ENCODE results near the gene IRS2.

IRS2 gene

DNA sequence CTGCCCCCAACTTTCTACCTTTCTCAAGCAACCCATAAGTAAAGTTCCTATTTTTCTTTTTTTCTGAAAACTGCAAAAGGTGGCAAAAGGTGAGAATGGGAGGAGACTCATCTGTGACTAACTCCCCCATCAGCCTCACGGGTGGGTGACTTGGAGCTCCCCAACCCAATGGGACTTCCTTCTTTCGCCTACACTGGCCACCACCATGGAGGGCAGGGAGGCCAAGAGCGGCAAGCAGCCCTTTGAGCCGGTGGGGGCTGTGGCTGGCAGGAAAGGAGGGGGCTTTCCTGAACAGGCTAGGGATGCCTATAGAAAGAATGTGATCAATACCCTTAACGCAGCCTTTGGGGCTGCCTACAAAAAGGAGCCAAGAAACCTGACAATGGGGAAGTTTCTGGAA is 16.5 kb downstream of the IRS2 start:
- Histone ChIP-seq H3K9ac (ENCODE audit: insufficient read length) (no peak overlapping the region), H3K36me3 (ENCODE audit: insufficient read depth, low read length) (peaks cover 85% of the 10 kb centered on the region), H3K9me3 (ENCODE audit: low read depth, low read length) (no peaks in the 10 kb centered on the region), H3K4me3 (peak overlapping the region; percentile 45), H3K27ac (peak overlapping the region; percentile 43)
- TF ChIP-seq POLR2AphosphoS5 (IDR thresholded peaks at IDR 0.05; ENCODE audit: borderline replicate concordance, low read depth, low read length) (no peak), FOXP2 (optimal IDR thresholded peaks at IDR 0.05; ENCODE audit: control extremely low read depth, extremely low read length, insufficient read depth) (no peak)
- no peak for DNase-seq (ENCODE audit: low read depth, low spot score)

DNA sequence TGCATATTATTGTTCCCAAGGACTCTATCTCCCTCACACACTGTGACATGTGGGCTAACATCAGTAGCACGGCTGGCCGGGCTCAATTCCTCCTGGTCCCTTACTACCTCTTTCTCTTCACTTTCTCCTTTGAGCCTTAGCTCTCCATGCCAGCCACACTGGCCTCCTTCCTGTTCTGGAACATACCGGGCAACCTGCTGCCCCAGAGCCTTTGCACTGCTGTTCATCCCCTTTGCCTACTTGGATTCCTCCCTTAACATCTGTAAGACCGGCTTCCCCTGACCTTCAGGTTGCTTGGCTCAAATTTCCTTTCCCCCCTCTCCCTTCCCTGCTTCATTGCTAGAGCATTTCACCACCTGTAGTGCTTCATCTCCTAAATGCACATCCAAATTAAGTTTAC is 17.1 kb downstream of the IRS2 start:
- Histone ChIP-seq H3K4me3 (peak overlapping the region; percentile 45), H3K36me3 (ENCODE audit: insufficient read depth, low read length) (peaks cover 84% of the 10 kb centered on the region), H3K9ac (ENCODE audit: insufficient read length) (no peak overlapping the region), H3K9me3 (ENCODE audit: low read depth, low read length) (no peaks in the 10 kb centered on the region), H3K27ac (peak overlapping the region; percentile 43)
- no peak for DNase-seq (ENCODE audit: low read depth, low spot score)
- TF ChIP-seq FOXP2 (optimal IDR thresholded peaks at IDR 0.05; ENCODE audit: control extremely low read depth, extremely low read length, insufficient read depth) (no peak), POLR2AphosphoS5 (IDR thresholded peaks at IDR 0.05; ENCODE audit: borderline replicate concordance, low read depth, low read length) (peak; percentile 24; the same call in 1 of the 2 replicates), EZH2 (IDR thresholded peaks at IDR 0.05) (no peak)

DNA sequence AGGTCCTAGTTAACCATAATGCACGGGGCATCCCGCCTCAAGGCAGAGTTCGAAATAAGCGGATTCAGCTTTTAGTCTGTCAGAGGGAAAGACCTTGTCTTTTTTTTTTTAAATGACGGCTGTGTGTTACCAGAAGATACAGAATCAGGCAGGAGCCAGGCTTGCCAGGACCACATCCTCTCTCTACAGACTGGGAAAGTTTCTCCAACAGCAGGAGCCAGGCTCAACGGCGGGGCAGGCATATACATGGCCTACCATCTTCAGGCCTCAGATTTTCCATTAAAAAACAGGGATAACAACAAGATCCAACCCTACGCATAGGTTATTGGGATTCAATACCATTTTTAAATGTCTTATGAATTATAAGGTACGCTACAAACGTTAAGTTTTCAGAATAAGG is 17.8 kb downstream of the IRS2 start:
- no peak overlapping the region for H3K9ac ChIP-seq (ENCODE audit: insufficient read length)
- DNase-seq (ENCODE audit: low read depth, low spot score) = no peak
- H3K9me3 ChIP-seq (ENCODE audit: low read depth, low read length) = no peaks in the 10 kb centered on the region
- TF ChIP-seq FOXP2 (optimal IDR thresholded peaks at IDR 0.05; ENCODE audit: control extremely low read depth, extremely low read length, insufficient read depth) (no peak), POLR2AphosphoS5 (IDR thresholded peaks at IDR 0.05; ENCODE audit: borderline replicate concordance, low read depth, low read length) (peak; percentile 4; the same call in 1 of the 2 replicates)
- H3K27ac ChIP-seq = peak overlapping the region; percentile 43
- peak overlapping the region; percentile 45 for H3K4me3 ChIP-seq
- H3K36me3 ChIP-seq (ENCODE audit: insufficient read depth, low read length) = peaks cover 83% of the 10 kb centered on the region

DNA sequence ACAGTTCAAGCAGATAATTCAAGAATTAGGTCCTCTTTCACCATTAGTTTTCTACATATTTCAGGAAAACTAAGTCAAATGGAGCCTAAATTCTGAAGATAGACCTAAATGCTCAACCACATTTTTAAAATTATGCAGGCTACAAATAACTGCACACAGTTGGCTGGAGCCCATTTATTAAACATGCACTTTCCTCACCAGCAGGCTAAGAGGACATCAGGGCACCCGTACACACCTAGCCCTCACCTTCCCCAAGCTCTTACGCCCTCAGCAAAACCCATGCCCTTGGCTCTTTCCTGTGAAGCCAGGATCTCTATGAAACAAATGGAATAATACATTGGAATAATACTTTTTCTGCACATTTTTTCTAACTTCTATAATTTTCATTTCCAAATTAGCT is 18.2 kb downstream of the IRS2 start:
- H3K36me3 ChIP-seq (ENCODE audit: insufficient read depth, low read length) = peaks cover 83% of the 10 kb centered on the region
- H3K27ac ChIP-seq = peak overlapping the region; percentile 43
- H3K9me3 ChIP-seq (ENCODE audit: low read depth, low read length) = no peaks in the 10 kb centered on the region
- peak; percentile 29 for TF ChIP-seq POLR2AphosphoS5 (IDR thresholded peaks at IDR 0.05; ENCODE audit: borderline replicate concordance, low read depth, low read length)
- TF ChIP-seq FOXP2 (optimal IDR thresholded peaks at IDR 0.05; ENCODE audit: control extremely low read depth, extremely low read length, insufficient read depth) = no peak
- H3K9ac ChIP-seq (ENCODE audit: insufficient read length) = no peak overlapping the region
- peak overlapping the region; percentile 45 for H3K4me3 ChIP-seq
- no peak for DNase-seq (ENCODE audit: low read depth, low spot score)

DNA sequence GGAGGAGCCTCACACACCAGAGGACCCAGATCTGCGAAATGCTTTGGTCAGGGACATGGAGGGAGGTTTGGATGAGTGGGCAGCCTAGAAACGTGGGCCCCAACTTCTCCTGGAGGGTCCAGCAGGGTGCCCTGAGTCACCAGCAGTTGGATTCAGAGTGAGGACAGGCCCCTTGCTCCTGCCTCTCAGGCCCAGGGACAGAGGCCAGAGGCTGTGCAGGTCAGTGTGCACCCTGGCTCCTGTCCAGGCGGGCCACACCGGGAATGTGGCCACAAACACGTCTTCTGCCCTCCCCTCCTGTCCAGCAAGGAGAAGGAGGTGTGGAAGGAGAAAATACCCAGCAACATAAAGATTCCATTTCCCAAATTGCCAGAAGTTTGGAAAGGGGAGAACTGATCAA is 19.4 kb downstream of the IRS2 start:
- TF ChIP-seq POLR2AphosphoS5 (IDR thresholded peaks at IDR 0.05; ENCODE audit: borderline replicate concordance, low read depth, low read length) (no peak), FOXP2 (optimal IDR thresholded peaks at IDR 0.05; ENCODE audit: control extremely low read depth, extremely low read length, insufficient read depth) (no peak), EZH2 (IDR thresholded peaks at IDR 0.05) (no peak)
- peak overlapping the region; percentile 37 for H3K4me3 ChIP-seq
- no peak for DNase-seq (ENCODE audit: low read depth, low spot score)
- H3K9me3 ChIP-seq (ENCODE audit: low read depth, low read length) = no peaks in the 10 kb centered on the region
- H3K27ac ChIP-seq = peak overlapping the region; percentile 81
- H3K36me3 ChIP-seq (ENCODE audit: insufficient read depth, low read length) = peaks cover 84% of the 10 kb centered on the region
- H3K9ac ChIP-seq (ENCODE audit: insufficient read length) = no peak overlapping the region

DNA sequence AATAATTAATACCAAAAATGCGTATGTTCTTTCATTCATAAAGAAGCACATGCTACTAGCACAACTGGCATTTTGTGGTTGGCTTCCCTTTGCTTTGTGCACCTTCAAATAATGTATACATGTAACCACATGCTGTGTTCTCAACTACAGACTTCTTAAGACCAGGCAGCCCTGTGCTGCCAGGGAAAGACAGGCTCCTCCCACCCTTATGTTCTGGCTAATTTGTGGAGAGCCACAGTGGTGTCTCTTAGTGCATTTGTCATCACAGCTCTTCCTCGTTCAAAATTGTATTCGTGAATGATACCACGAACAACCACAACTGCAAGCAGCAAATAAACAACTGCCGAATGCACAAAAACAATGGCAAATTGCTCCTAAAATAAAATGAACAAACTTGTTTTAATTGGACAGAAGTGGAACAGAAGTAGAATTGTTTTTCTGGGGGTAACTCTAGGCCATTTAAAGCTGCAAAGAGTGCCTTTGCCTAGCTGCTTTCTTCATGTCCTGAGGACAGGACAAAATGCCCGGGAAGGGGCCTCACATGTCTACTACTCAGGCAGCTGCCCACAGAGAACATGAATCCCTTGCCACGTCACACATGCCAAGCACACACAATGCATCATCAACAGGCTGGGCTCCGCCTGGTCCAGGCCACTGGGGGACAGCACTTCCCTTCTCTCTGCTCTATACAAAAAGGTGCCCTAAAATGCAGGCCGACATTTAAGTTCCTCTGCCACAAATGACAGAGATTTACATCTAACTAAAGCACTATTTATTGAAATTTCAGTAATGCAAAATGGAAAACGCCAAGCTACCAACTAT is 21.7 kb downstream of the IRS2 start:
- peak overlapping the region; percentile 63 for H3K27ac ChIP-seq
- TF ChIP-seq EZH2 (IDR thresholded peaks at IDR 0.05) (no peak), POLR2AphosphoS5 (IDR thresholded peaks at IDR 0.05; ENCODE audit: borderline replicate concordance, low read depth, low read length) (peak; percentile 11)
- no peak for DNase-seq (ENCODE audit: low read depth, low spot score)
- peak overlapping the region; percentile 25 for H3K4me3 ChIP-seq
- no peaks in the 10 kb centered on the region for H3K9me3 ChIP-seq (ENCODE audit: low read depth, low read length)
- peaks cover 84% of the 10 kb centered on the region for H3K36me3 ChIP-seq (ENCODE audit: insufficient read depth, low read length)
- no peak overlapping the region for H3K9ac ChIP-seq (ENCODE audit: insufficient read length)

DNA sequence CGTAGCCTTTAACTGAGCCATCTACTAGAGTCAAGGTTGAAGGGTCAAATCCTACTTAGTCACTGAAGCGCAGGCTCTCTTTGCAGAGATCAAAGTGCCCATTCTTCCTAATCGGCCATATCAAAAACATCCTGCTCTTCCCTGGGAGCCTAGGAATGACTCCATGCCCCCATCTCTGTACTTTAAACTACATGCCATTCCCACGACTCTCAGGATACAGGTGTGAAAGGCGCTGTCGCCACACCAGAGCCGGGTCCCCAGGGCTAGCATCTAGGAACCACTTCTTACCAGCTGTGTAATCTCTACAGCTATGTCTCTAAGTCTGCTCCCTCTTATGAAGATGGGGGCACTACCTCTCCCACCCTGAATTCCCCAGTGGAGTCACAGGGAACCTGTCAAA is 22.3 kb downstream of the IRS2 start:
- Histone ChIP-seq H3K9ac (ENCODE audit: insufficient read length) (no peak overlapping the region), H3K27ac (peak overlapping the region; percentile 63; the same call in 1 of the 2 replicates), H3K4me3 (no peak overlapping the region), H3K36me3 (ENCODE audit: insufficient read depth, low read length) (peaks cover 84% of the 10 kb centered on the region), H3K9me3 (ENCODE audit: low read depth, low read length) (no peaks in the 10 kb centered on the region)
- no peak for TF ChIP-seq FOXP2 (optimal IDR thresholded peaks at IDR 0.05; ENCODE audit: control extremely low read depth, extremely low read length, insufficient read depth)
- no peak for TF ChIP-seq POLR2AphosphoS5 (IDR thresholded peaks at IDR 0.05; ENCODE audit: borderline replicate concordance, low read depth, low read length)
- TF ChIP-seq EZH2 (IDR thresholded peaks at IDR 0.05) = no peak
- no peak for DNase-seq (ENCODE audit: low read depth, low spot score)

DNA sequence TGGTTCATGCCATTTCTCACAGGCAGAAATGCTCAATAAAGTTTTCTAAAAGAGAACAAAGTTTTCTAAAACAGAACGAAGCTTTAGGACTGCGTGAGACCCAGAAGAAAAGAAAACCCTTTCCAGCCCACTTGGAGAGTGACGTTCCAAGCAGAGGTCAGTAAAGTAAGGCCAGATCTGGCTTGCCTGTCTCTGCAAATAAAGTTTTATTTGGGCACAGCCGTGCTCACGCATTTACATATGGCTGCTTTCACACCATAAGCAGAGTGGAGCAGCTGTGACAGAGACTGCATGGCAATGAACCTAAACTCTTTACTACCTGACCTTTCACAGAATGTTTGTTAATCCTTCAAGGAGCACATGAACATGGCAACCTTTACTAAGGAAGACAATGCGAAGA is 23.6 kb downstream of the IRS2 start:
- H3K9me3 ChIP-seq (ENCODE audit: low read depth, low read length) = no peaks in the 10 kb centered on the region
- peaks cover 85% of the 10 kb centered on the region for H3K36me3 ChIP-seq (ENCODE audit: insufficient read depth, low read length)
- no peak for TF ChIP-seq FOXP2 (optimal IDR thresholded peaks at IDR 0.05; ENCODE audit: control extremely low read depth, extremely low read length, insufficient read depth)
- TF ChIP-seq POLR2AphosphoS5 (IDR thresholded peaks at IDR 0.05; ENCODE audit: borderline replicate concordance, low read depth, low read length) = no peak; the same call in 1 of the 2 replicates
- TF ChIP-seq EZH2 (IDR thresholded peaks at IDR 0.05) = no peak
- no peak overlapping the region for H3K9ac ChIP-seq (ENCODE audit: insufficient read length)
- peak overlapping the region; percentile 53 for H3K27ac ChIP-seq
- DNase-seq (ENCODE audit: low read depth, low spot score) = no peak
- H3K4me3 ChIP-seq = 0 out of 2 replicates have a peak overlapping the region, but pooled peaks have one; percentile 4
